Endometrial microvascular endothelial cells (primary cell): ENCODE measurements around the gene PUS1. TPM values are rescaled to one million over a fixed set of nuclear protein-coding genes. Genes with fewer than 3 reads are reported as not detected.

Experiments
- in situ Hi-C: cut with HindIII; loops from 2 replicates; pipeline ENCODE4 v1.10.0; 2017; ENCODE audit warnings: low sequenced_read_pairs, low pct_unique_long_range_greater_than_20kb; ENCODE audit errors: inconsistent ontology term
- total RNA-seq: library from RNA; depleted of rRNA; stranded (reverse); fragments of >200 nt; gene quantifications from one replicate; pipeline ENCODE4 v1.2.3, GENCODE V29; 2015; ENCODE audit errors: inconsistent ontology term

Gene PUS1
- total RNA-seq, 1 donor from 2014 or later: 27.0 TPM

DNA sequence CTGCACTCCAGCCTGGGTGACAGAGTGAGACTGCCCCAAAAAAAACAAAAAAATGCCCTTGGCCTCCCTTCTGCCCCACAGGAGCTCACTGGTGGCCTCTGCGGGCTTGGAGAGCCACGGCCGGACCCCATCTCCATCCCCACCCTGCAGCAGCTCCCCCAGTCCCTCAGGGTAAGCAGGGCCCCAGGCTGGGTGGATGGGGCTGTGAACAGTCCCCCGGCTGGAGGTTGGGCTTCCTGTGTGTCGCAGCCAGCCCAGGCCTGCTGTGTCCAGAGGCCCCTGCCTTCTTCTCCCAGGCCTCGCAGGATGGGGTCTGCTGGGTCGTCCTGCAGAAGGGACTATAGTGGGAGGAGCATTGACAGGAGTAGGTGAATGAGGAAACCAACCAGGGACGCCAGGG is 15.4 kb upstream of the PUS1 start:
- in situ Hi-C loops: no loop called here

DNA sequence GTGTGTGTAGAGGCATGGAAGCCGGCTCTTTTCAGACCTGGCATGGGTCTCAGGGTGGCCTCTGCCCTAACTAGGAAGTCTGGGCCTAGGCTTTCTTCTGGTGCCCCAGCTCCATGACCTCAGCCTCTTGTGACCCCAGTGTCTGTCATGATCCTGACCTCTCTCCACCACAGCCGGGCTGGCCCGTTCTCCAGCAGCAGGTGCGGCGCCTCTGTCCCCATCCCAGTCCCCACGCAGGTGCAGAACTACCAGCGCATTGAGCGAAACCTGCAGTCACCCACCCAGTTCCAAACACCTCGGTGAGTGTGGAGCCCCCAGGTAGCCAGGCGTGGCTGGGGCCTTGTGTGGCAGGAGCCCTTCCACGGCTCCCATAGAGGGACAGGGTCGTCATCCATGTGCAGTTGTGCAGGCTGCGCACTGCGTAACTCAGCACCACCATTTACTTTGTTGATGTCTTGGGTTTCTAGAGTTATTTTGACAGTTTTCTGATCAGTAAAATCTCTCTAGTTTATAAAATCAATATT is 14.8 kb upstream of the PUS1 start:
- in situ Hi-C loops: no loop called here

DNA sequence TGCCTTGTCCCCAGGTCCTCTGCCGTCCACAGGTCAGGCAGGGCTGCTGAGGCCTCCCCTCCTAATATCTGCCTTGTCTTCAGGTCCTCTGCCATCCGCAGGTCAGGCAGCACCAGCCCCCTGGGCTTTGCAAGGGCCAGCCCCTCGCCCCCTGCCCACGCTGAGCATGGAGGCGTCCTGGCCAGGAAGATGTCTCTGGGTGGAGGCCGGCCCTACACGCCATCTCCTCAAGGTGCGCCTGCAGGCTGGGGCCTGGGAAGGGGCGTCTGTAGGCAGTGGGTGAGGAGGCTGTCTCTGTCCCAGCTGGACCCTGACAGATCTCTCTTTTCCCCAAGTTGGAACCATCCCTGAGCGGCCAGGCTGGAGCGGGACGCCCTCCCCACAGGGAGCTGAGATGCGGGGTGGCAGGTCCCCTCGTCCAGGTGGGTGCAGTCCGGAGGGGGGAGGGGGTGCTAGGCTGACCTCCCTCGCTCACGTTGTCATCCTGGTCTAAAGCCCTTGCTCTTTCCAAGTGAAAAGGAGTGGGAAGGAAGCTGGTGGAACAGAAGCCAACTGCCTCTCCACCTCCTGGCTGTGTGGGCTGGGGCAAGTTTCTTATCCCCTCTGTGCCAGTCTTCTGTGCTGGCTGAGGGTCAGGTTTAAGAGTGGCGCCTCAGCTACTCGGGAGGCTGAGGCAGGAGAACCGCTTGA is 13.9 kb upstream of the PUS1 start:
- in situ Hi-C loops: no loop called here

DNA sequence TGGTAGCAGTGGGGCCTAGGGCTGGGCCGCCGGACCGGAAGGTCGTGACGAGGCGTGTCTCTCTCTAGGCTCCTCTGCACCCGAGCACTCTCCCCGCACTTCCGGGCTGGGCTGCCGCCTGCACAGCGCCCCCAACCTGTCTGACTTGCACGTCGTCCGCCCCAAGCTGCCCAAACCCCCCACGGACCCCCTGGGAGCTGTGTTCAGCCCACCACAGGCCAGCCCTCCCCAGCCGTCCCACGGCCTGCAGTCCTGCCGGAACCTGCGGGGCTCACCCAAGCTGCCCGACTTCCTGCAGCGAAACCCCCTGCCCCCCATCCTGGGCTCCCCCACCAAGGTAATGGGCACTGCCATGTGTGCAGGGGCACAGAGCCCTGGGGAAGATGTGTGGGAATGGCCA is 13.3 kb upstream of the PUS1 start:
- in situ Hi-C loops: no loop called here

DNA sequence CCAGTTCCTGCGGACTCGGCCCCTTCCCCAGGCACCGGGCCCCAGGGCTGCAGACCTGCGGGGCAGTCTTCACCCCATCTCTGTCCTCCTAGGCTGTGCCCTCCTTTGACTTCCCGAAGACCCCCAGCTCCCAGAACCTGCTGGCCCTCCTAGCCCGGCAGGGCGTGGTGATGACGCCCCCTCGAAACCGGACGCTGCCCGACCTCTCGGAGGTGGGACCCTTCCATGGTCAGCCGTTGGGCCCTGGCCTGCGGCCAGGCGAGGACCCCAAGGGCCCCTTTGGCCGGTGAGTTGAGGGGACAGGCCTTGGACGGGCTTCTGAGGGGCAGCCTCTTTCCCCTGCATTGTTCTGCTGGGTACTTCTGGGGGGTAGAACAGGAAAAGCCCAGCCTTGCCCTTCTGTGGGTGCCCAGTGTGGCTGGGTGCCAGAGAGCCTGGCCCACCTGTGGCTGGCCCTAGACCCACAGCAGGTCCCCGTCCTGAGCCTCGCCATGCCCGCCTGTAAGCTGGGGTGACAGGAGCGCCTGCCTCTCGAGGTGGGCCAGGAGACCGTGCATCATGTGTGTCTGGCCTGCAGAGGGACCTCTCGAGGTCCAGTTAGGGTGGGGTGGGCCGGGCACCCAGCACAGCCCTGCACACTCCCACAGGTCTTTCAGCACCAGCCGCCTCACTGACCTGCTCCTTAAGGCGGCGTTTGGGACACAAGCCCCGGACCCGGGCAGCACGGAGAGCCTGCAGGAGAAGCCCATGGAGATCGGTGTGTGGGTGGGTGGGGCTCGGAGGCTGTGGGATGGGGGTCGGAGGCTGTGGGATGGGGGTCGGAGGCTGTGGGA is 12.6 kb upstream of the PUS1 start:
- in situ Hi-C loops: no loop called here

DNA sequence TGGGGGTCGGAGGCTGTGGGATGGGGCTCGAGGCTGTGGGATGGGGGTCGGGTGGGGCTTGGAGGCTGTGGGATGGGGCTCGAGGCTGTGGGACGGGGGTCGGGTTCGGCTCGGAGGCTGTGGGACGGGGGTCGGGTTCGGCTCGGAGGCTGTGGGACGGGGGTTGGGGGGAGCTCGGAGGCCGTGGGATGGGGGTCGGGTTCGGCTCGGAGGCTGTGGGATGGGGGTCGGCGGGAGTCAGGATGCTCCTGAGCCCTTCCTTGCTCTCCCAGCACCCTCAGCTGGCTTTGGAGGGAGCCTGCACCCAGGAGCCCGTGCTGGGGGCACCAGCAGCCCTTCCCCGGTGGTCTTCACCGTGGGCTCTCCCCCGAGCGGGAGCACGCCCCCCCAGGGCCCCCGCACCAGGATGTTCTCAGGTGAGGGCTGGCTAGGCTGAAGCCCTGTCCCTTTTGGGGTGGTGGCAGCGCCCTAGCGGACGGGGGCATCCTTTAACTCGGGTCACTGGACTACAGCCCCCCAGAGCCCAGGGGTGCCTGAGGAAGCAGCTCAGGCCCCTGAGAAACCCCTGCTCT is 11.9 kb upstream of the PUS1 start:
- in situ Hi-C loops: no loop called here

DNA sequence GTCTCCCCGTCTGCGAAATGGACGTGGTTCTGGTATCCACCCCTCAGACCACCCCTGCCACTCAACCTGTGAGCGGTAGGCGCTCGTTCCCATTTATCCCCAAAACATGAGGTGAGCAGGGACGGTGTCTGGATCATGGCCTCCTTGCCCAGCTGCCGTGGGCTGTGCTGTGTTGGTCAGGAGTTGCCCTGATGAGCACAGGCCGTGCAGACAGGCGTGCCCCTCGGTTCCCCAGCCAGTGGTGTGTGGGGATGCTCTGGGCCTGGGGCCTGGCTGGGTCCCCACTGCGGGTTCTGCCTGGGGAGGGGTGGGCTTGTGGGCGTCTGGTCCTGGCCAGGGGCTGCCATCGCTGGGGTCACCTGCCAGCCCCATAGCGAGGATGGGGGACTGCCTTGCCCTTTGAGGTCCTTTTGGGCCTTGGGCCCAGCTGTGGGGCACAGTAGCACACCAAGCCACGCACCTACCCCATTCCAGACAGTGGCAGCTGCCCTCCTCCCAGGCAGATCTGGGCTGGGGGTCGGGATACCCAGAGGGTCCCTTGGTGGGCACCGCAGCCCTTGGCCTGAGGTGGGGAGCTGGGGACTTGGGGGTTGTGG is 11.3 kb upstream of the PUS1 start:
- in situ Hi-C loops: no loop called here

DNA sequence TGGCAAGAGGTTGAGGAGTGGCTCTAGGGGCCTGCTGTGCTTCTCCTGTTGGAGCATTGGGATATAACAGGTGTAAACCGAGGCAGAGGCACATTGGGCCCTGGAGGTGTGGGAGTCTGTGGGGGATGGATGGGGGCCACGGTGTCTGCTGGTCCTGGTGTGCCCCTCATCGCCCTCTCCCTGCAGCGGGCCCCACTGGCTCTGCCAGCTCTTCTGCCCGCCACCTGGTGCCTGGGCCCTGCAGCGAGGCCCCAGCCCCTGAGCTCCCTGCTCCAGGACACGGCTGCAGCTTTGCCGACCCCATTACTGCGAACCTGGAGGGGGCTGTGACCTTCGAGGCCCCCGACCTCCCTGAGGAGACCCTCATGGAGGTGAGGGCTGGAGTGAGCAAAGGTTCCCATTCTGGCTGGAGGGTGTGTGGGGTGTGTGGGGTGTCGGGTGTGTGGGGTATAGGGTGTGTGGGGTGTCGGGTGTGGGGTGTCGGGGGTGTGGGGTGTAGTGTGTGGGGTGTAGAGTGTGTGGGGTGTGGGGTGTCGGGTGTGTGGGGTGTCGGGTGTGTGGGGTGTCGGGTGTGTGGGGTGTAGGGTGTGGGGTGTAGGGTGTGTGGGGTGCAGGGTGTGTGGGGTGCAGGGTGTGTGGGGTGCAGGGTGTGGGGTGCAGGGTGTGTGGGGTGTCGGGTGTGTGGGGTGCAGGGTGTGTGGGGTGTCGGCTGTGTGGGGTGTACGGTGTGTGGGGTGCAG is 10.6 kb upstream of the PUS1 start:
- in situ Hi-C loops: no loop called here

DNA sequence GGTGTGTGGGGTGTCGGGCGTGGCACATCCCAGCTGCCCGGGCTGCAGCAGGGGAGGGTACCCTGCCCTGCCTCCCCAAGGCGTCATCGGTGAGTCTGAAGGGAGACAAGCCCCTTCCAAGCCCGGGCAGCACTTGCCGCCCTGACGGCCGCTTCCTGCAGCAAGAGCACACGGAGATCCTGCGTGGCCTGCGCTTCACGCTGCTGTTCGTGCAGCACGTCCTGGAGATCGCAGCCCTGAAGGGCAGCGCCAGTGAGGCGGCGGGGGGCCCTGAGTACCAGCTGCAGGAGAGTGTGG is 10.1 kb upstream of the PUS1 start:
- in situ Hi-C loops: no loop called here

DNA sequence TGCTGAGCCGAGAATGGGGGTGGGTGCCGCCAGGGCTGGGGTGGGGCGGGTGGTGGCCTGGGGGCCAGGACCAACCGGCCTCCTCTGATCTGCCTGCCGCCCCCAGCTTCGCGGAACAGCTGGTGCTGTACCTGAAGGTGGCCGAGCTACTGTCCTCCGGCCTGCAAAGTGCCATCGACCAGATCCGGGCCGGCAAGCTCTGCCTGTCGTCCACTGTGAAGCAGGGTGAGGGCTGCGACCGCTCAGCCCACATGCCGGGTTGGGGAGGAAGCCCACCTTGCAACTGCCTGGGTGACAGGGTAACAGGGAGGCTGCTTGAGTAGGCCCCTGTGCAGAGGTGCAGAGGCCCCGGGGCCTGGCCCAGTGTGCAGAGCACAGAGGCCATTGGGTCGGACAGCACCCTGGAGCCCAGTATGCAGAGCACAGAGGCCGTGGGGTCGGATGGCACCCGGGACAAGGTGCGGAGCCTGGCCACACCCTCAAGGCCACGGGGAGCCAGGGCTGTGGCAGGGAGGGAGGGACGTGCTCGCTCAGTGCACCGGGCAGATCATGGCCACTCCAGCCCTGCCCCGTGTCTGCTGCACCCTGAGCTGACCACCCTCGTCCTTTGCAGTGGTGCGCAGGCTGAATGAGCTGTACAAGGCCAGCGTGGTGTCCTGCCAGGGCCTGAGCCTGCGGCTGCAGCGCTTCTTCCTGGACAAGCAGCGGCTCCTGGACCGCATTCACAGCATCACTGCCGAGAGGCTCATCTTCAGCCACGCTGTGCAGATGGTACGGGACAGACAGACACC is 9.5 kb upstream of the PUS1 start:
- in situ Hi-C loops: no loop called here

DNA sequence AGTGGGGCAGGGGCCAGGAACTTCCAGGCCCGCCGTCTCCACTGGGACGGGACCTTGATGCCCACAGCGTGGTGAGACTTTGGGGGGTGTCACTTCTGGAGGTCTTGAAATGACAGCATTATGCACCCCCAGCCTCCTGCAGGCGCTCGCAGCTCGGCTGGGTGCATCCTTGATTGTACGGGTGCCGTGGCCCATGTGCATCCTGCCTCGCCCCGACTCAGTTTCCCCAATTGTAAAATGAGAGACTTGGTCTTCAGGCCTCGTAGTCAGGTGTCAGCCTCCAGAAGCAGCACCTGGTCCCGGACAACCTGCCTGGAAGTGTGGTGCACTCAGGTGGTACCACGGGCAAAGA is 8.9 kb upstream of the PUS1 start:
- in situ Hi-C loops: no loop called here

DNA sequence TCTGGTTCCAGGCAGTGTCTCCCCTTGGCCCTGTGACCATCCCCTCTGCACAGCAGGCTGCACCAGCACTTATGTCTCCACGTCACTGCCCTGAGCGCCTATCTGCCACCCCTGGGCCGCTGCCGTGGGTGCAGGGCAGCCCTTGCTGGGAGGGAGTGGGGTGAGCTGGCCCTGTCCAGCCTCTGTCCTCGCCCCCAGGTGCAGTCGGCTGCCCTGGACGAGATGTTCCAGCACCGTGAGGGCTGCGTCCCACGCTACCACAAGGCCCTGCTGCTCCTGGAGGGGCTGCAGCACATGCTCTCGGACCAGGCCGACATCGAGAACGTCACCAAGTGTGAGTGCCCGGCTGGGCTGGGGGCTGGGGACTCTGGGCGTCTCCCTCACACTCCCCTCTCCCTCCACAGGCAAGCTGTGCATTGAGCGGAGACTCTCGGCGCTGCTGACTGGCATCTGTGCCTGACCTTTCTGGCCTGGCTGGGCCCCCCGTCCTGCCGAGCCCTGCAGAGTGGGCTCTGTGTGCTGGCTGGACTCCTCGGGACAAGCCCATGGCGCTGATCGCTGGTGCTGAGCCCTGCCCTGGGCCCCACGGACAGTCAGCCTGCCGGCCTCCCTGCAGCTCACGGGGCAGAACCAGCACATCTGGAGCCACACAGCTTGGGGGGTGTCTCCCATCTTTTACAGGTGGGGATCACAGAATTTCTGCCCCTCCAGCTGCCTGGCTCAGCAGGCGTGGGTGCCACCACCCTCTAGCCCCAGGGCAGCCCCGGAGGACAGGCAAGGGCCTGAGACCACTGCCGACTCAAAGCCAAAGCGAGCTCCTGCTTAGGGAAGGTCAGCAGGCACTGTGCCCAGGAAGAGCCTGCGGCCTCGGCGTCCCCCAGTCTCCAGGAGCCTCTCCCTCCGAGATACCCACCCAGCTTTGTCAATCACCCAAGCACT is 7.9 kb upstream of the PUS1 start:
- in situ Hi-C loops: no loop called here

DNA sequence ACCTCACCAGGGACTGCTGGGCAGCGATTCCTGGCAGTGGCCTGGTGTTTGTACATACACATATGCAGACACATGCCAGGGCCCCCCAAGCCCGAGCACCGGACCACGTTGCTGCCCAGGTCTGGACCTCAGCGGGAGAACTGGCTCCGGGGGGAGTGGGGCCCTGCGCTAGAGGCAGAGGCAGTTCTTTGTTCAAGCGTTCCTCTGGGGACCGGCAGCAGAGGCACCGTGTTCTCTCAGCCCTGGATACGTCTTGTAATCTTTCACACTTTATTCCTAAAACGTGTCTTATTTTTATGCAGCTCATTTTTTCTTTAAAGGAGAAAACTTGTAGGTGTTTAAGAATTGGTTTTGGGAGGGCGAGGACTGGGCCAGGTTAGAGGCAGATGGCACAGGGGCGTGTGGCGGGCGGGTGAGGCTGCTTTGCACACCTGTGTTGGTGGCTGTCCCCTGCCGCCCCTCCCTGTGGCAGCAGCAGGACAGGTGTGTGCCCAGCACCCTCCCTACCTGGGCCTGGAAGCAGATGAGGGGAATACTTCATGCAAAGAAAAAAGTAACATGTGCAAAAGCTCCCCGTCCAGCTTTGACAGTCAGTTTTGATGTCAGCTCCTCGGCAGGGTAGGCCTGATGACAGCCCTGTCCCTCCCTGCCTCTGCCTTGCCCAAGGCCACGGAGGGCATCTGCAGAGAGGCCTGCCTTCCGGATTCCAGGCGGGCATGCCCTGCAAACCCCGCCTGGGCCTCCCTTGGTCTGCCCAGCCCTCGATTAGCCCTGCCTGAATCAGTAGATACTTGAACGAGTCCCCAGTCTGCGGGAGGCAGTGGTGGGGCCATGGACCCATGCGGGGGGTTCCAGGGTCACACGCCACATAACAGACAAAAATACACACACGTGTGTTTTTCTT is 7.0 kb upstream of the PUS1 start:
- in situ Hi-C loops: no loop called here

DNA sequence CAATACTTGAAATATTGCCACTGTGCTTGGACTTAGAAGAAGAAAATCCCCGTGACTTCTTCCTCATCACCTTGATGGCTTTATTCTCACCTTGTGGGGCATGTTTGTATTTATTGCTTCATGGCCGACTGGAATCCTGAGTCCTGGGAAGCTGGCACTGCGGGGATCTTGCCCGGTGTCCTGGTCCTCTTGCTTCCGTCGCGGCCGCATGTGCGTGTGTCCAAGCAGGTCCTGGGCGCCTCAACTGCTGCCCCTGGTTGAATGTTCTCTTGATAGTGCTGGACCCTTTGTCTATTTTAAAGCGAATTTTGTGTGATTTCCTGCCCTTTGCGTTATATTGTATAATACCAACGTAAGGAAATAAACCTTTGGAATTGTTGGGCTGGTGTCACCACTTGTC is 6.3 kb upstream of the PUS1 start:
- in situ Hi-C loops: no loop called here

DNA sequence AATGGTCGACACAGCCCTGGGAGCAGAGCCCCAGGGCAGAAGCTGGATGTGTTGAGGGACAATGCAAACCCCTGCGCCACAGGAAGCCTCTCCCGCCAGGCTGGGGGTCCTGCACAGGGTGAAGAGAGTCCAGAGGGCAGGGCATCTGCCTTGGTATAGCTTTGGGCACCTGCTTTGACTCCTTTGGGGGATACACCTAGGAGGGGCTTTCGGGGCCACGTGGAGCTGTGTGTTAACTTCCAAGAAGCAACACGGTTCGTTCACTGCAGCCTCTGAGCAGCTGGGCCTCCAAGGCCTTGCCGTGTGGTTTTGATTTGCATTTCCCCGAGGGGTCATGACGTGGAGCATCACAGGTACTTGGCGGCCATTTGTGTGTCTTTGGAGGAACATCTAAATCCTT is 5.8 kb upstream of the PUS1 start:
- in situ Hi-C loops: no loop called here
